Stimulated activated CD4-positive, alpha-beta T cell treated with anti-CD3 and anti-CD28 coated beads, TNF-alpha, amount 100 ng/mL, for 24 hours (primary cell): ENCODE data around the gene DTL.

Experiments
- DNase-seq, 3 experiments: peaks; one replicate each; pipeline ENCODE4 v3.0.0-alpha.2; 2020; ENCODE audit warnings: low read depth in 3 of 3

The DTL gene

DNA sequence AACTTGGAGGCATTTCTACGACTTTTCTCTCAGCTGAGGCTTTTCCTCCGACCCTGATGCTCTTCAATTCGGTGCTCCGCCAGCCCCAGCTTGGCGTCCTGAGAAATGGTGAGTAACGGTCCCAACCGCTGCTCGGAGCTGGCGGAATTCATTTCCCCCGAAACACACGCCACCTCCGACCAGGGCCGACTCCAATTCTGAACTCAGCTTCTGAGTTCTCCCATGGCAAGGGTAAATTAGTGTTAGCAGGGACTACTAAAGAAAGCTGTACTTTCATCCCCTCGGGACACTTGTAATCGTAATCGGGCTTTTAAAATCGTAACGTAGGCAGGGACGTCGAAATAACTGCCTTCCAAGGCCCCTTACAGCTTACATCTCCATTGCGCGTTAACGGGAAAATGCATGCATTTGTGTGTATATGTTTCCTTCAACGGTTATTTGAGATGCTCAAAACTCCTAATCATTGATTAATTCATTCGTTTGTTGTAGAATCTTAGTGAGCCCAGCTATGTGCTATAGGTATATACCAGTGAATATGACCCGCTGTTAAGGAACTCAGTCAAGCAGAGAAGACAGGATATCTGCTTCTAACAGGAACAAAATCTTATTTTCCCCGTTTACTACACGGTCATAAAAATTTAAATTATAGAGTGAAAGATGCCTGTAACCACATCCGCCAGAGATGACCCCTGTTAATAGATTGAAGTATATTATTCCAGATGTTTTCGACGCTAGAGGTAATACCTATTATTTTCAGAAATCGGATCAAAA is 472 bp downstream of the DTL start:
- DNase-seq = no peak

DNA sequence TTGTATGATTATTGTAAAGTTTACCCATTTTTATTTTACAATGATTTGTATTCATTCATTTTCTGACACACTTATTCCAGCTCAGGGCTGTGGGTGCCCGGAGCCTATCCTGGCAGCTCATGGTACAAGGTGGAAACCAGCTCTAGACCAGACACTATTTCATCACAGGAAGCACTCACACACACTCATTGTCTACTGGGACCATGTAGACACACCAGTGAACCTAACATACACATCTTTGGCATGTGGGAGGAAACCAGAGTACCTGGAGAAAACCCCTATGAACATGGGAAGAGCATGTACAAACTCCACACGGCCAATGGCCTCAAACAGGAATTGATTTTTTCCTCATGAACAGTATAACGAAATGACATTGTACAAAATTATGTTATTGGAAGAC is 2.4 kb downstream of the DTL start:
- no peak for DNase-seq

DNA sequence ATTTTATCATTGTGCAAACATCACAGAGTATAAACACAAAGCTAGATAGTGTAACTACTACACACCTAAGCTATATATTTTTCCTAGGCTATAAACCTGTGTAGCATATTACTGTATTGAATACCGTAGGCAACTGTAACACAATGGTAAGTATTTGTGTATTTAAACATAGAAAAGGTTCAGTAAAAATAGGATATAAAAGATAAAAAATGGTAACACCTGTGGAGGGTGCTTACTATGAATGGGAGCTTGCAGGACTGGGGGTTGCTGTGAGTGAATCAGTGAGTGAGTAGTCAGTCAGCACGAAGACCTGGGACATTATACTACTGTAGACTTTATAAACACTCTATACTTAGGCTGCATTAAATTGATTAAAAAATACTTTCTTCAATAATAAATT is 4.1 kb downstream of the DTL start:
- no peak for DNase-seq

DNA sequence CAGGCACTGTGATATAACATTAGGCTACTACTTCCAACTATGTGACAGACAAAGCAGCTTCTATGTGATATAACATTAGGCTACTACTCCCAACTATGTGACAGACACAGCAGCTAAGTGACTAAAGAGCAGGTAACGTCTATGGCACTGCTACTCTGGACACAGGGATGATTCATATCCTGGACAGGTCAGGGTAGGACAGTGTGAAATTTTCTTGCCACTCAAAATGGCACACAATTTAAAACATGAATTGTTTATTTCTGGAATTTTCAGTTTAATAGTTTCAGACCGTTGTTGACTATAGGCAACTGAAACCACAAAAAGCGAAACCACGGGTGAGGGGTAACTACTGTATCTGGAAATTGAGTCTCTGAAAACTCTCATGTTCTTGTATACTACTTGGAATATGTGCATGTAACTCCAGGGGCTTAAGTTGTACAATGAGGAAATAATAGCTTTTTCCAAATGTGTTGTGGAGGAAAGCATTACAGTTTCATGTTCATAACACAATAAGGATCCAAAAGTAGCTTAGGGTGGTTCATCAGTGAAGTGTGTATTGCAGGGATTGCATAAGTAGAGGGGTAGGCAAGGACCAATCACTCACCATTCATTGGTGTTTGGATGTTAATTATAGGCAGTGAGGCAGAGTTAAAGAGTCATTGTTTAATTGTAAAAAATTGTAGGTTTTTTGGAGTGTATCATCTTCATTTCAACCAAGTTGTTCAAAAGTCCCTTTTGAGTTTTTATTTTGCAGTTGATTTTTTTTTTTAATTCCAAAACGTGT is 5.3 kb downstream of the DTL start:
- no peak for DNase-seq

DNA sequence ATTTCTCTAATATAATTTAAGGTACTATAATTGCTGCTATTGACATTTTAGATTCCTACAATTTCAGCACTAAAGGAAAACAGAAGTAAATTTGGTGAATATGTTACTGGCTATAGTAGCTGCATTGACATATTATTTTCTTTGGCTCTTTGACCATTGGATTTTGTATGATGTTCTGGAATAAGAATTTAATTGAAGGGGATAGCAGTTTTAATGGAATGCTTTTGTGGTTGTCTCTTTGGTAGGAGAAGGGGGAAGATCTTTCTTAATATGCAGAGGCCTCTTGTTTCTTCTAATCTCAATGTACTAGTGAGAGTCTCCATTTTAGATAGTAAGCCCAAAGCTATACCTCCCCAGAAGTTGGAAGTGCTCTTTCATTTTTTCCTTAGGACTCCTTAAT is 6.9 kb downstream of the DTL start:
- DNase-seq = no peak

DNA sequence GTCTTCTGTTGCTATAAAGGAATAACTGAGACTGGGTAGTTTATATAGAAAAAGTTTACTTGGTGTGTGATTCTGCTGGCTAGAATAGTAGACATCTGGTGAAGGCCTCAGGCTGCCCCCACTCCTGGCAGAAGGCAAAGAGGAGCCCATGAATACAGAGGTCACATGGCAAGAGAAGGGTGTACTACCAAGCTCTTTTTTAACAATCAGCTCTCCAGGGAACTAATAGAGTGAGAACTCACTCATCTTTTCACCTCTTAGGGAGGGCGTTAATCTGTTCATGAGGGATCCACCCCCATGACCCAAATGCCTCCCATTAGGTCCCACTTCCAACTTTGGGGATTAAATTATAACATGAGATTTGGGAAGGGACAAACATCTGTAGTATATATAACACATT is 9.3 kb downstream of the DTL start:
- DNase-seq = no peak

DNA sequence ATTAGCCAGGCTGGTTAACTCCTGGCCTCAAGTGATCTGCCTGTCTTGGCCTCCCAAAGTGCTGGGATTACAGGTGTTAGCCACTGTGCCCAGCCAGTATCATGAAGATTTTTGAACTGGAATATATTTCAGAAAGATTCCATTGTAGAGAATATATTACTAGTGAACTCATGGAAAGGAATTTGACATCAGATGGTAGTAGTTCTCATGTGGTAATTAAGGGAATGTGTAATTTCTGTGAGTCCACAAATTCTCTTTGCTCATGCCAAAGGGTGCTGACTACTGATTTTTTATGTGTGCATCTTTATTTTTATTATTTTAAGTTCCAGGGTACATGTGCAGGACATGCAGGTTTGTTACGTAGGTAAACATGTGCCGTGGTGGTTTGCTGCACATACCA is 10.4 kb downstream of the DTL start:
- DNase-seq = no peak

DNA sequence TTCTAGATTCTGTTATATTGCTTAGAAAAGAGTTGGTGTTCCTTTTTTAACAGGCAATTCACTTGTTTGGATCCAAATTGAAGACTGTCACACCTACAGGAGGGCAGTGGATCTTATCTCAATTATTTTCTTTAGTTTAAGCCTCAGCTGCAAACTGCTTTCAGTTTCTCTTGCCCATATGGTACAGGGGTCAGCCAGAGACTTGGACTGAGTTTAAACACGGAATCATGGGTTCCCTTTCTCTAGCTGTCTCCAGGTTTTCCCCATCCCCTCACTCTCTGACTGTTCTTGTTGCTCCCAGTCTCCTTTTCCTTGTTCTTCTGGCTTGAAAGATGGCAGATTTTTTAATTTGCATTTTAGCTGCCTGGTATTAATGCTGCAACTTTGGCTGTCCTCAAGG is 18.4 kb downstream of the DTL start:
- DNase-seq = no peak

DNA sequence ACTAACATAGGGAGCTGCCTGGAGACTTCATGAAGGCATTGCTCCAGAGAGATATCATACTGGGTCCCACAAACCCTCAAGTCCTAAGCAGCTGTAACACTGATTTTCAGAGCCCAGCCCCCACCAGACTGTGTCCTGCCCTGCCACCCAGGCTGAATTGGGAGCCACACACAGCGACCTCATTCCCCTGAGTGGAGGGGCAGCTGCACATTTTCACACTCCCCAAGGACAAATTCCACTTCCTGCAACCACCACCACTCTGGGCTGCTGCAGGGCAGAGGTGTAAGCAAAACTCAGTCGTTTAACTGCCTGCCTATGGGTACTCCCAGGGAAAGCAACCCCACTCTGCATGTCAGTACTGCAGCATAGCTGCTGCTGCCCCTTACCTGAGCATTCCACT is 19.8 kb downstream of the DTL start:
- no peak for DNase-seq

DNA sequence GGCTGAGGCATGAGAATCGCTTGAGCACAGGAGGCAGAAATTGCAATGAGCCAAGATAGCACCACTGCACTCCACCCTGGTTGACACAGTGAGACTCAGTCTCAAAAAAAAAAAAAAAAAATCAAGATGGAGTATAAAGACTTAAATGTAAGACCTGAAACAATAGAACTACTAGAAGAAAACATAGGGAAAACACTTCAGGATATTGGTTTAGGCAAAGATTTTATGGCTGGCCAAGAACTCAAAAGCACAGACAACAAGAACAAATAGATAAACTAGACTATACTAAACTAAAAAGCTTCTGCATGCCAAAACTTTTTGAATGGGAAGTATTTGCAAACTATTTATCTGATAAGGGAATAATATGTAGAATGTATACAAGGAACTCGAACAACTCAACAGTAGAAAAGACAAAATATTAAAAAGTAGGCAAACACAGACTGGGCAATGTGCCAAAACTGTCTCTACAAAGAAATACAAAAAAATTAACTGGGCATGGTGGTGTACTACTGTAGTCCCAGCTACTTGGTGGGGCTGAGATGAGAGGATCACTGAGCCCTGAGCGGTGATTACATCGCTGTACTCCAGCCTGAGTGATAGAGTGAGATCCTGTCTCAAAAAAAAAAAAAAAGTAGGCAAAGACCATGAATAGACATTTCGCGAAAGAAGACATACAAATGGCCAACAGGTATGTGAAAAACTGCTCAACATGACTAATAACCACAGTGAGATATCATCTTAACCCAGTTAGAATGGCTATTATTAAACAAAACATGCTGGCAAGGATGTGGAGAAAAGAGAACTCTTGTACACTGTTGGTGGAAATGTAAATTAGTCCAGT is 25.3 kb downstream of the DTL start:
- no peak for DNase-seq

DNA sequence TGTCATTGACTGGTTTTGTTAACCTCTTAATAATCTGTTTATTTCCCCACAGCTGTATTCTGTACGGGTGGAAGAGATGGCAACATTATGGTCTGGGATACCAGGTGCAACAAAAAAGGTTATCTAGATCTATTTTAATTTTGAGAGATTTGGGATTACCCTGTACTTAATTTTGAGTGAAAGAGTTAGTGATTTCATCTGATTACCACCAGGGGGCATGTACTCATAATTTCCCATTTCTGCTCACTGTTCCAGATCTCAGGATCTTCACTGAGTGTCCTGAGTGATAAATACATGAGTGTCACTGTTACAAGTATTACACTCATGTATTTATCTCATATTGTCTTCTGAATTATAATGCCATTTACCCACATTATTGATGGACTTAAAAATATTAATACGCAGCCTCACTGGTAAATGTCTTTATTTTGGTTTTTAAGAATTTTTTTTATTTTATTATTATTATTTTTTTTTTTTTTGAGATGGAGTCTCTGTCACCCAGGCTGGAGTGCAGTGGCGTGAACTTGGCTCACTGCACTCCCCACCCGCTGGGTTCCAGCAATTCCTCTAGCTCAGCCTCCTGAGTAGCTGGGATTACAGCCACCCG is 27.4 kb downstream of the DTL start:
- DNase-seq = no peak

DNA sequence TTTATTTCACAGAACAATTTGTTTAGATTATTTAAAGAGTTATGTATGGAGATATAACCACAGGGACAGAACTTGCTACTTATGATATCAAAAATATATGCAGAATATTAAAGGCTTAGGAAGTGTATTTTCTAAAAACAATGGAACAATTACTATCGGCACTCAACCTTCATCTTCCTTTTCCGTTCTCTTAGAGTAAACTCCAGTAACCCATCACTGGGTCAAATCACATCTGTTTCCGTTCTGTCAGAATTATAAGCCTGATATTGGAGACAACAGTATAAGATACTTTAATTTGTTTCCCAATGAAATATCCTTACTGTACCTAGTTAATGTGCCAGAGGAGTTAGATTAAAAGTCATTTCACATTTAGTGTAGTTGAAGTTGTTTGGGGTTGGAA is 32.2 kb downstream of the DTL start:
- no peak for DNase-seq

DNA sequence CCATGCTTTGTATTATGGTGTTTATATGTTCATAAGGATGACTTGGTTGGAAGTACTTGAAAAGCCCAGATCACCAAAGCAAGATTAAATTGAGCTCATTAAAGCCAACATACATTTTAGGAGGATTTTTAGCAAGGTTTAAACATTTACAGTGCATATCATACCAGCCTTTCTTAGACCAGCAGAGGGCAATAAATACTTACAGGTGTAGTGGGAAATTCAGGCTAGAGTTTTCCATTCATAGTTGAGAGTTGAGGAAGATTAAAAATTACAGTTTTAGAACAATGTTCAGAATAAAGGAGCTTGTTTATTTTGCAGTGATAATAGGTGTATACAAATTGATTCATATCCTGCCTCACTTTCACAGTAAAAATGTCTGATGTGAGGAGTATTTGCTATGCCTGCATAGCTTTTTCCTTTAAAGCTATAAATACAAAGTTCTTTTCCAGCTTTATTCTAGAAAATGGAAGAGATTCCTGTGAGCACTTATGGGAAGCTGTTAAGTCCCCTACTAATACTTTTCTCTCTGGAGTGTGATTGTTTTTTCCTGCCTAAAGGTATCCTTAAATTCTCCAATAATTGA is 35.3 kb downstream of the DTL start:
- DNase-seq = no peak

DNA sequence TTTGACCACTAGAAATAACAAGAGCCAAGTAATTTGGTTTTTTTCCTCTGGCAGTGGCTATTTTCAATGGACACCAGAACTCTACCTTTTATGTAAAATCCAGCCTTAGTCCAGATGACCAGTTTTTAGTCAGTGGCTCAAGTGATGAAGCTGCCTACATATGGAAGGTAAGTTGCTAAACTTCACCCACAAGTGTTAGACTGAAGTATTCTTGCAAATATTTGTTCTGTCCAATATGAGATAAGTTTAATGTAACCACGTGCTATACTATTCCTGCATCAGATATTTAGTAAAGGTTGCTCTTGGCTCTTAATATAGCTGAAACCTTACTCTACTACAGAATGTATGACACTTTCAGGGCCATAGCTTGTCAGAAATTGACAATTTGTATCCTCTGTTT is 36.5 kb downstream of the DTL start:
- no peak for DNase-seq

DNA sequence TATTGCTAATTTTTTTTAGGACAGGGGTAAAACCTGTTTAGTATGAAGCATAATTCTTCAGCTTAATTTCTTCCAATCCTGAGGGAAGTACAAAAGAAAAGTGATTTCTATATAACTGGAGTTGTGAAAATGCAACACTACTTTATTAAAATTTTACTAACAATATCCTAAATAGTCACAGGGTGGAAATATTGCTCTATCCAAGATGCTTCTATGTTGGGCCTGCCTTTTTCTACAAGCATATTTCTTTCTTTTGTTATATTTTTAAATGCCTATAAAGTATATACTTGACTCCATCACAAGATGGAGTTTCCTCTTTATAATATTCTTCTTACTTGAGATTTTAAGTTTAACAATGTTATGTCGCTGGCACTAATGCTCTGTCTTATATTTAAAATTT is 37.9 kb downstream of the DTL start:
- no peak for DNase-seq

DNA sequence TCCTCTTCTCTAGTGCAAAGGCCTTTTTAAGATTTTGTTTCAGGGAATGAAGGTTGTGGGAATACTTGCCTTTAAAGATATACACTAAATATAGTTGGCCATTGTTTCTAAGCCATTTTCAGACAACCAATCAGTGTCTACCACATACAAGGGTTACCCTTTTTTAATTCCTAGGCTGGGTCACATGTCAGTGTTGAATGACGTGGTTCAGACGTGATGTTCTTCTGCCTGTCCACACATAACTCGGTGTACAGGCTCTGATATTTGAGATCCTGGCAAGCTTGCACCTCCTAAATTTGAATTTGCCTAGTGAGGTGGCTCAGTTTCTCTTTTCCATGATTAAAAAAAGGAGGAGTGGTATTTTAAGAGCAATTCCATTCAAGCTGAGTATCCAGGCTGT is 38.8 kb downstream of the DTL start:
- DNase-seq = no peak

DNA sequence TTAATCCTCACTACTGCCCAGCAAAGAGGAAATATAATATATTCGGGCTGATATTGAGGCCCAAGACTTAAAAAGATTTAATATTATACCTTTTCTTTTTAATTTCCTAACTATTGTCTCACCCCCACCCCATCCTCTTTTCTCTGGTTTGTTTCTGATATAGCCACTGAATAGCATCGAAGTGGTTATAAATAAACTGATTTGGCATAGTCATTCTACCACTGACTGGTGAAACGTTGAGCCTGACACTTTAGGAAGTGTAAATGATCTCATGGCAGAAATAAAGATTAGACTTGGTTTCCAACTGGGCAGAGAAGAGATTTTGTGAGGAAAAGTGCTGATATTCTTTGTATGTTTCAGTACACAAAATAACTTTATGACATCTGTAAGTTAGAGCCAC is 39.3 kb downstream of the DTL start:
- no peak for DNase-seq

DNA sequence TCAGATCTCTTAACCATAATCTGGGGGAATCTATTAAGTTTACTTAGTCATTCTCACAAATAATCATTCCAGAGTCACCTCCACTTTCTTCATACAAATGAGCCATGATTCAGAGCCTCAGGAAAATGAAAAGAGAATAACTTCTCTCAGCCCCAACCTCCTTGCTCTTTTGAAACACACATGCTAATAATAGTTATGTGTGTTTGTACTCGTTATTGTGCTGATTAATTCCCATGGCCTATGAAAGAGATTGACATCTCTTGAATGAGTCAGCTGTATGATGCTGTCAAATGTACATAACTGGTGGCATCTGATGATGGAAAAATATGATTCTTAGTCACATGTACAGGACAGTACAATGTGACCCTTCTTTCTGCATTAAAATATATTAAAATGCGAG is 41.5 kb downstream of the DTL start:
- no peak for DNase-seq

DNA sequence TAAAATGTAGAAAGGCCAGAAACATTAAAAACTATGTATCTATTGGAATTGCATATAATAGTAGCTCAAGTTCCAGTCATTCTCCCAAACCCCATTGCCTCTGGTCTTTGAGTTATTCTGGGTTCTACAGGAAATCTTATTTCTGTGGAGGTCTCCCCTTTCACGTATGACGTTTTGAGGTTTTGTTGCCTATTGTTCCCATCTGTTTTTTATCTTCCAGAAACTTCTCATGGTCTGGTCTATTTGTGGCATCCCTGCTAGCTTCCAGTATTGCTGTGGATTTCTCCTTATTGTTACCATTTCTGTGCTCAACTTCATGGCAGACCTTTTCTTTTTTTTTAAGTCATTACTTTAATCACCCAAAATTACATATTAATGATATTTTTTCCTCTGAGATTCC is 43.3 kb downstream of the DTL start:
- no peak for DNase-seq

DNA sequence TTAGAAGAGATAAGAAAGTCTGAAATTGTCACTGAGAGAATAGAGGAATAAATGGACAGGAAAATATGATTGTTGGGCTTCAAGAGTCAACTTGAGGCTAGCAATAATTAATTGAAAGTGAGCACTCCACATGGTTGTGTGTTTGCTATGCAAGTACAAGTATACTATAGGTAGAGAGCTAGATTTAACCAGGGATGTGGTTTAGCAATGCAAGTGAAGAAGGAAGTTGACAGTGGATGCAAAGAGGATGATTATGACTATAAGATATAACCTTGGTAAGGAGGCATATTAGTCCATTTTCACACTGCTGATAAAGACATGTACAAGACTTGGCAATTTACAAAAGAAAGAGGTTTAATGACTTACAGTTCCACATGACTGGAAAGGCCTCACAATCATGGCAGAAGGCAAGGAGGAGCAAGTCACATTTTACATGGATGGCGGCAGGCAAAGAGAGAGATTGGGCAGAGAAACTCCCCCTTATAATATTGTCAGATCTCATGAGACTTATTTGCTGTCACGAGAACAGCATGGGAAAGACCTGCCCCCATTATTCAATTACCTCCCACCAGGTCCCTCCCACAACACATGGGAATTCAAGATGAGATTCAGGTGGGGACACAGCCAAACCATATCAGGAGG is 47.3 kb downstream of the DTL start:
- DNase-seq = no peak

DNA sequence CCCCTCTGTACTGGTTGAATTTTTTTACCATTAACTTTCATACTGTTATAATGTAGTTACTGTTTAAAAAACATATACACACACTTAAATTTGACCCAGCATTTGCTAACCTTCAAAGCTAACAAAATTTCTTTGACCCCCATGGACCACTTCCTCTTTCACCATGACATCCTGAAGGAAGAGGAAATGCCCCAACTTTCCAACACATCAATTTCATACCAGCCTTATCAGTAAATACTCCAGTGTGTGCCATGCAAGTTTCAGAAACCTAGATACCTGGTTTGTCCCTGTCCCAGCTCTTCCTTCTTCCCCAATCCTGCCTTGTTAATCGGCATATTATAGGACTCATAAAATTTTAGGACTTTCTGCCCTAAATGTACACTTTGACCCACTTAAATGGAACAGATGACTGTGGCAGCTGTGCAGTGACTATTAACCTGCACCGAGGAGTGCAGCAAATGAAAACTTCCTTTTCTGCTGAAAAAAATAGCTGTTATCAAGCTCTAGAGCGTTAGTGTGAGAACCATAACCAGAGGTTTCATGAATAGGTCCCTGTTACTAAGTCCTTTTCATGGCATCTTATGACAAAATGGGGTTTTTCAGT is 54.1 kb downstream of the DTL start:
- DNase-seq = no peak
